HG03558 (cell line): ENCODE data around the gene NAV2.

ENCODE experiments used
- ATAC-seq: cut with Tn5 transposase; IDR thresholded peaks from one replicate; pipeline ENCODE4 v1.9.1; 2021; ENCODE audit warnings: moderate number of reproducible peaks; ENCODE audit not compliant: unreplicated experiment; ENCODE audit errors: extremely low read depth

Gene NAV2

DNA sequence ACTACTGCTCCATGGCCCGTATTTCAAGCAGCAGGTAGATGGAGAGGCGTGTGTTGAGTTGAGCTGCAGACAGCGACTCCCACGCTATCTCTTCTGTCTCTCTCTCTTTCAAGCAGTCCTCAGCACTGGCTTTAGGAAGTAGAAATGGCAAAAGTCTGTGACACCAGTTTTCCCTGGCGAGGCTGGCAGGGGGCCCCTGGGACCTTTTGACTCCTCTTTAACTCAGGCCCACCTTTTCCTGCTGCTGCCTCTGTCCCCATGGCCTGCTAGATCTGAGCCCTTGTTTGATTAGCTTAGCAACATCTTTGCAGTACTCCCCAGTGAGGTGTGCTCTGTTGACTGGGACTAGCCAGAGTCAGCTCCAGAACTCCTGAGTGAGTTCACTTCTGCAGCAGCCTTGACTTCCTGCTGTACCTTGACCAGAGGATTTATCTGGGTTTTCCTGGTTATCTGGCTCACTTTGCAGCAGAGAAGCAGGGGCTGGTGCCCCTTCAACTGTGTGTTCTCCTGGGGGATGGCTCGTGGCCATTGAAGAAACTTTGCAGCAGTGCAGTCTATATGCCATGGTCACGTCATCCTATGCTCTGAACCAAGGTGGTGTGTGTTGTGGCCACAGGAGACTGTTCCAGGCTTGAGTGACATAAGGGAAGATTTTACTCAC is 263.8 kb downstream of the NAV2 start:
- no peak for ATAC-seq

DNA sequence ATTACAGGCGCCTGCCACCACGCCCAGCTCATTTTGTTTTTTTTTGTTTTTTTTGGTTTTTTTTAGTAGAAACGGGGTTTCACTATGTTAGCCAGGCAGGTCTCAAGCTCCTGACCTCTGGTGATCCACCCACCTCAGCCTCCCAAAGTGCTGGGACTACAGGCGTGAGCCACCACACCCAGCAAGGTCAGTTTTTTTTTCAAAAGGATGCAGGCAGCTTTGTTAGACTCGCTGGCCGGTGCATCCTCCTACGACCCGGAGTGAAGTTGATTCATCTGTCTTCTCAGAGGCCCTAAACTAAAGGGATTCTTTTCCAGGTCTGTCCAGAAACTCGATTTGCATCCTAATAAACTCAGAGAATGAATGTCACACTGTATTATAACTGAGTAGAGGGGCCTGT is 265.3 kb downstream of the NAV2 start:
- ATAC-seq = no peak

DNA sequence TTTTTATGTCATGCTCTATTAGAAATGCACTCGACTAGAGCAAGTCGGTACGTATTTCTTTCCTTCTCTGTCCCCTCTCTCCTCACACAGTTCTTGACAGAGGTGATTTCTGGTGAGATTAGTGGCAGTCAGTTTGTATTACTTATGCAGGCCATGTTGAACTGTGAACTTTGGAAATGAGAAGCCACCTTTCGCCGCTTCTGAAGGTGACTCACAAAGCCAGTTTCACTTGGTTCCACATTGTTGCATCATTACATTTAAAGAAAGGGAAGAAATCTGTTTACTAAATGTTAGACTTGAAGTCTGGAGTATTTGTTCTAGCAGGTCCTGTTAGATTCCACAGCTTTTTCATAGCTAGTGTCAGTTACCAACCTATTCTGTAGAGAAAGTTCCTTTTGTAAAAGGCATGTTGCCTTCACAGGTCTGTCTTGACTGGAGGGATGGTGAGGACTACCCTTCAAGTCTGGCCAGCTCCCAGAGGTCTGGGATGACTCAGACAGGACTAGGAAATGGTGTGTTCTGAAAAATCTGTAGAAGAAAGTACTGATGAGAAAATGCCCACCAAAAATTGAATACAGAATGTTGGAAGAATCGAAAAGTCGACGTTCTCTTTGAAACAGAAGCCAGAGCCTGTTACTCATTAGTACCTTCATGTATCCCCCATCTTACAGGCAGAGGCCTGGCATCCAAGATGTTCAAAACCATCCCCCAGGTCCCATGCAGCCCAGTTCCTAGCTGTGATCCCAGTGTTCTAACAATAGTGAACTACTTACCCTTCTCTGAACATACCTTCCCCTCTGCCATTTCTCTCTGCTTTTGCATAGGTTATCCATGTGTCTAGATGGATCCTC is 266.3 kb downstream of the NAV2 start:
- ATAC-seq = peak; percentile 72

DNA sequence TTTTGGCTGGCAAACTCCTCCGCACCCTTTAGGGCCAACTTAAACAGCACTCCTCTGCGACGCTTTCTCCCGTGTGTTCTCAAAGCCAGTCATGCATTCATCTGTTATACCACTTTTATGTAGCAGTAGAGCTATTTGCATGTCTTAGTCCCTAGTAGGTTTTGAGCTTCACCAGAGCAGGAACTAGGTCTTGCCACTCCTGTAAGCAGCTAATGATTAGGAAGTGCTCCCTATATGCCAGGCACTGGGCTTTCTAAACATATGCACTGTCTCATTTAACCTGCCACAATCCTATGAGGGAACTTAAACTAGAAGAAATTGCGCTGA is 266.8 kb downstream of the NAV2 start:
- ATAC-seq = peak; percentile 69

DNA sequence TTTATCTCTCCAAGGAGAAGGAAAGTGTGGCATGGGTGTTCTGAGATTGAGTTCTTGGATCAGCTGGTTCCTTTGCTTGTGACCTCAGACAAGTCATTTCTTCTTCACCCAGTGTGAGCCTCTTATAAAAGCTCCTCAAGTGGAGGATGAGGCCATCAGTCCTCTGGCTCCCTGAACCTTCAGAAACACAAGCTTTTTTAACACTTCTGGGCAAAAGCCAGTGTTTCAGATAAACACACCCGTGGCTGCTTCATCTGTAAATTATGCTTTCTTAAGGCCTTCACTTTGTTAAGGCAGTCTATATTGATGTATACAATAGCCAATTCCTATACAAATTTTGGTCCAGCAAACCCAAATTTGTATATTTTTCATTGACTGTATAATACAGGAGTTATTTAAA is 267.8 kb downstream of the NAV2 start:
- no peak for ATAC-seq

DNA sequence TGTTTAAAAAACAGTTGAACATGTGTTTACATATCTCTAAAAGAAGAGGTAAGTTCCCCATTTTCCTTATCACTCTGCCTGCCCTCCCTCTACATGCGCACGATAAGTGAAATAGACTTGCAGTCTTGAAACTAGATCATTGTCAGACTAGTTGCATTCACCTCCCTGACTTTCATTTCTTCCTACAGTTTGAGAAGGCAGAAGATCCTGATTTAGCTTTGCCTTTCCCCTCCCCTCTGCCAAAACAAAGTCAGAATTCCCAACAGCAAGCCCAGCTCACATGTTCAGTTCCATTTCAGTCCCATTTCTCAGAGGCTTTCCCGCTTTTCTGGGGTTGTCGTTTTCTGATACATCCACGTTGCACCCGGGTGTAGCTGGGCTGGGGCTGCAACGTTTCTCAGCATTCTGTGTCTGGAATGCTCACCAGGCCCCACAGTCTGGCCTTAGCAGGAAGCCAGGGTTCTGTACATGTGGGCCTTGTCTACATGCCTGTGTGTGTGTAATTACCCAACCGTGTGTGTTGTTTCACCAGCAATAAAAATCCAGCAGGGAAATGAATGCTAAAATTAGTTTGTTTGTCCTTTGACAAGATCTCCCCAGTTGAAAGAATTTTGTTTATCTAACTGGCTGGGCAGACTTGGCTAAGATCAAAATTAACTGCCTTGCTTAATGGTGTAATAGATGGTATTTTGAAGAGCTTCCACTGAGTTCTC is 268.5 kb downstream of the NAV2 start:
- no peak for ATAC-seq

DNA sequence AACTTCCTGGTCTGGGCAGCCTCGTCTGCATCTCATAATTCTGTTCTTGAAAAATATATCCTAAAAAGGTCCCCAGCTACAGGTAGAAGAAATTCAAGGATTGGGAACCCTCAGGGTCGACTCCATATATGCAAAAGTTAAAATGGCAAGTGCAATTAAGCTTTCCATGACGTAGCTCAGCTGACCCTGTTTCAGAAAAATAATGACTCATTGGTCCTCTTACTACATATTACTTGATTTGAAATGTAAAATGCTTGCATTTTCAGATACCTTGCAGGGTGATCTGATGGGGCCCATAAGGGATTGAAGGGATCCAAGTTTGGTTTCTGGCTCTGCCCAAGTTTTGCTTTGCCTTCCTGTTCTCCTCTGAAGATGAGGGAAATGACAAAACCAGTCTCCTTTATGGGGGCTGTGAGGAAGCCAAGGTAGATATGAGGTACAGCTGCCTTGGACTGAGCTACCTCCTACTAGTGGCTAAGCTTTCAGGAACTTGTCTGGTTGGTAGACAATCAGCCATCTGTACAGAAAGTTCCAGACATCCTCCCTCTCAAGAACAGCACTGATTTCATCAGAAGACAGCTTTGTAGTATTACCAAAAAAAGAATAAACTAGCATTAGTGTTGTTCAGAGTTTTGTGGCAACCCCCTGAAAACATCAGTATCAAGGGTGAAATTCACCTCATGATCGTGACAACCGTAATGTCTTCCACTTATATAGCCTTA is 270.3 kb downstream of the NAV2 start:
- no peak for ATAC-seq

DNA sequence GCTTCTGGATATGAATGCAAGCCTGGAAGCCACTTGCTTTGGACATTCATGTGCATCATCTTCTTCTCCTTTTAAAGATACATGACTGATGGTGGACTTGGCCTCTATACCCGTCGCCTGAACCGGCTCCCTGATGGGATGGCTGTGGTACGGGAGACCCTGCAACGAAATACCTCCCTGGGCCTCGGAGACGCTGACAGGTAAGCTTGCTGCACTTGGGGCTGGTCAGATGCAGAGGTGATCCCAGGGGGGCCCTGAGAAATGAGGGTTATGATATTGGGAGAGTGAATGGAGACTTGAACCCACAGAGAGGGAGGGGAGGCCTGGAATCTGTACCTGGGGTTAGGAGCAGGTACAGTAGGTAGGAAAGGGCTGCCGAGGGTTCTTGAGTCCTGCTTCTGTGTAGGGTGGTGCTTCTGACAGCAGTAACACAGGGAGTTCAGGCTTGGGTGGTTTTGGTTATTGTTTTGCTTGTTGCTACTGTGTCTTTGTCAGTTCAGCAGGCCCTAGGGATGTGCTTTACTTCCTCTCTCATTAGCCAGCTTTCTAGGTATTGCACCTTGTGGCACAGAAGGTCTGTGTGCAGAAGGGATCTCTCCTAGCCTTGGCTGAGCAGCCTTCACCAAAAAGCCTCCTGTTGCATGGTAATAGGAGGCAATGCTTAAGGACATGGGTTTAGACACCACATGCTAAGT is 271.6 kb downstream of the NAV2 start:
- no peak for ATAC-seq

DNA sequence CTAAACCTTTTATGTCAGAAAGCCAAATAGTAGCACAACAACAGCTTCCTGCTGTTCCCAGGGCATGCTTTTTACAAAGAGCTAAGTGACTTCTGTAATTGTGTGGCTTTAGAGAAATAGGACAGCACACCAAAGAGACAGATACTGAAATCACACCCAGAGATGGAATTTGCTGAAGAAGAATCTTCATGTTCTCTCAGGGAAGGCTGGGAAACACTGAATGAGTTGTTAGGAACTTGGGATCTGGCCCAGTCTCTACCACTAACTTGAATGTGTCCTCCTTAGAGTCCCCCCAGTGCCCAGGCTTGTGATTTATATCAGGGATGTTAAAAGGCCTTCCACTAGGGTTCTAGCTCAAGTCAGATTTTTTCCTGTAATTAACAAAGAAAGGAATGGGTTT is 272.5 kb downstream of the NAV2 start:
- no peak for ATAC-seq

DNA sequence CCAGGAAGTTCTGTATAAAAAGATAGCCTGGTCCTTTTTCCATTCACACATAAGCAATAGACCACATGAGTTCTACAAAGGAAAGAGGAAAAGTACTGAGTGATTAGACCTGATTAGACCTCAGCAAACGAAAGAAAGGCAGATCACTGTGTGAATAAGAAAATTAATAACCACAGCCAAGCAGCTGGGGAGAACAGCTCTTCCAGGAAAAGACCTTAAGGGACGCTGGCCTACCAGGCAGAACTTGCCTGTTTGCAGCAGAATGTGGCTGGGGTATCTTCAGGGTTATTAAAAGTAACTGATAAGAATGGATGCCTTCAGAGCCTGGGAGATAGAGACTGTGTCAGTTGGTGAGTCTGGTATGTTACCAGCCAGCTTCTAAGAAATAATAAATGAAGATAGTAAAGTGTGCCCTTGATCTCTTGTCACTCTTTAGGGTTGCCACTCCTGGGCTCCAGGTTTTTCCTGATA is 274.7 kb downstream of the NAV2 start:
- no peak for ATAC-seq

DNA sequence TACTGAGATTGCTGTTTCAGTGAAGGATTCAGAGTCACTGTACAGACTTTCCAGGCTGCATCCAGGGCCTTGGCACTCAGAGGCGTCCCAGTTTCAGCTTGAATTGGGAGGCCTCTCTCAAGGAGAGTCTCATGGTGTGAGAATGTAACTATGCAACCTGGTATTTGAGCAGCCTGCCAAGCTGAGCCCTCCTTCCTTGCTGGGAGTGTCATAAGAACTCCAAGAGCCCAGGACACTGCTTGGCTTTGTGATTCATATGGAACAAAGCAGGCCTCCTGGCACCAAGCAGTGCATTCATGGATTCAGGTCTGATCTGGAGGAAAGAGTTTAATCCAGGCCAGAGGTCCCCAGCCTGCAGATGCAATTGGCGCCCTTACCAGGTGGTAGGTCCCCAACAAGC is 276.0 kb downstream of the NAV2 start:
- no peak for ATAC-seq

DNA sequence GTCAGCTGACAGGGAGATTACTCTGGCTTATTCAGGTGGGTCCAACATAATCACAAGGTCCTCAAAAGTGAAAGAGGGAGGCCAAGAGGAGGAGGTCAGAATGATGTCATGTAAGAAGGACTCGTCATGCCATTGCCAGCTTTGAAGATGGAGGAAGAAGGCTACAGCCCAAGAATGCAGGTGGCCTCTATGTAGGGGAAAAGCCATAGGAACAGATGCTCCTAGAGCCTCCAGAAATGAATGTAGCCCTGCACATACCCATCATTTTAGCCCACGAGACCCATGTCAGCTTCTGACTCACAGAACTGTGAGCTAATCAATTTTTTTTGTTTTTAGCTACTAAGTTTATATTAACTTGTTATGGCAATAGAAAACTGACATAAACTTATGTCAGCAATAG is 276.6 kb downstream of the NAV2 start:
- no peak for ATAC-seq

DNA sequence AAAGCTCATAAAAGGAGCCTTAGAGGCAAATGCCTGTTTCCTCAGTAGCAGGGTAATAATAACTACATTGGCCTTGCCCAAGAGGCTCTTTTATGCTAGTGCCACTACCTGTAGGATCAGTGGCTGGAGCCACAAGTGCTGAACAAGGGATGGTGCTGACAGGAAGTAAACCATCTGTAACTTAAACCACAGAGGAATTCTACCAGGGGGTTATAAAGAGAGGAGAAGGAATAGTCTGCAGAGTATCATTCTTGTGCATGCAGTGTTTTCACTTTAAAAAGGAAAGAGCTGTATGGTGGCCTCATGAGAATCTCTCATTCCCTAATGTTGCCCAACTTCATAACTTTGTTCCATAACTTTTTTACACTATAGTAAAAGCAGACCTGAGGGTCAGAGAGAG is 279.5 kb downstream of the NAV2 start:
- no peak for ATAC-seq

DNA sequence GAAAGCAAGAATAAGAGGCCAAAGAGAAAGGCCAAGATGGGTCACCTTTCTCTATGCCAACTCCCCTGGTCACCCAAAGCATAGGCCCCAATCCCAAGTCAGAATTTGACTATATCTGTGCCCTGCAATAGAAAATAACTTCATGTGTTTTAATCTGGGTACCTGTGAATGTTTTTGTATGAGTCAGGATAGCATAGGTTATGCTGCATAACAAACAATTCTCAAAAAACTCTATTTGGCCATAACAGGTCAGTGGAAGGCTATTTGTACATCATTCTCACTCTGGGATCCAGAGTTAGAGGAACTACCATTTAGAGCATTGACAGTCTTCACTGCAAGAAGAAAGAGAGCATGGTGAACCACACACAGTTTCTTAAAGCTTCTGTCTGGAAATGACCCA is 280.4 kb downstream of the NAV2 start:
- ATAC-seq = no peak

DNA sequence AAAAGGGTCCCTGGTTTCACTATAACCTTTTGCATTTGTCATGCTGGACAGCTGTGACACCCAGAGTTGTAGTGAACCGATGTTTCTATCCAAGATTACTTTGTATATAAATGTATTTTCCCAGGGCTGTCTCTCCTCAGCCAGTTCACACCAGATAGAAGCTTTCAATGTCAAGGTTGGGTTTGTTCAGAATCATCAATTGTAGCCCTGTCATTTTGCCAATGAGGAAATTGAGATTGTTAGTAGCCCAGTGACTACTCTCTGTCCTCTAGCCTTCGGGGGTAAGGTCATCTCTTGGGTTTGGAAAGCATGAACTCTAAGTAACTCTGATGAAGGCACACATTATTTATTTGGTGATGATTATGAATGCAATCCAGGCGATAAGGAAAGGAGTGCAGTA is 282.0 kb downstream of the NAV2 start:
- no peak for ATAC-seq

DNA sequence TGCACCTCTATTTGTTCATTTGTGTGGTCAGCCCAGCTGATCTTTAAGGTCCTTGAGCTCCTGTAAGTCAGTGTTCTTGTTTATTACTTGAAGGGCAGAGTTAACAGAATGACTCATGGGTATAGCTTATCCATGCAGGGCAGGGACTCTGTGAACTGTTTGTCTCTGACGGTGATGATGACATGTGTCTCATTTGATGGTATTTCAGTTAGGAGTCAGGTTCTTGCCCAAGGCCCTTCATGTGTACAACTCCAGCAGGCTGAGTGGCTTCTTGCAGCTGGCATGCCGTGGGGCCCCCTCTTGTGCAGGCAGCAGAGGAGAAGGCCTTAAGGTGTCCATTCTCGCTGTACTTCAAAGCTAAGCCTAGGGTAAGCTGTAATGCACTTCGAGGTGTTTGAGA is 282.5 kb downstream of the NAV2 start:
- no peak for ATAC-seq

DNA sequence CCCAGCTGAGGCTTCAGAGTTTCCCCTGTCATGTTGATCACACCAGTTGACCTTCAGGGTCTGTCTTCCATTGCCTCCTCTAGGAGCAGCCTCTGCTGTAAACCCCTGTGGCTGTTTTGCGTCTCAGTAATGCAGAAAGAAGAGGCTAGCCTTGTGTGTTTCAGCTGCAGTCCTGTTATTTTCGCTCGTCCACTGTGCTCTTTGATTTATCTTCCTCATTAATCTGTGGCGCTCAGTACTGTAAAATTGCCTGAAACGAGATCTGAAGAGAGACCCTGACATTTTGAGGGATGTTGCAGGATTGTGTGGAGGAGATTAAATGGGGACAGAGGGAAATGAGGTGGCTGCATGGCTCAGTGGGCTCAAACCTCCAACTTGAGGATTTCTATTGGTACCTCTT is 283.9 kb downstream of the NAV2 start:
- no peak for ATAC-seq

DNA sequence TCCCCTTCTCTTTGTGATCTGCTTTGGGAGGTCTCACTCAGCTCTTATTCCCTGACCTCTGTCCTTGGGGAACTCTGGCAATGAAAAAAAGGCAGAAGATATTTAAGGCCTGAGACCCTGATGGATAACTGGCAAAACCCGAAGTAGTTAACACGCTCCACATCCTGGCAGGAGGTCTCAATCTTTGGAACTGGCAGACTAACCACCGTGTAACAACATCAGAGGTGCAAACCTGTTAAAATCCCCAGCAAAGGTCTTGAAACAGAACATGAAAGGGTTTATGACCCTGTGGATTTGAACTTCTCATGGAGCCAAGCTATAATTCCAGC is 287.3 kb downstream of the NAV2 start:
- no peak for ATAC-seq

DNA sequence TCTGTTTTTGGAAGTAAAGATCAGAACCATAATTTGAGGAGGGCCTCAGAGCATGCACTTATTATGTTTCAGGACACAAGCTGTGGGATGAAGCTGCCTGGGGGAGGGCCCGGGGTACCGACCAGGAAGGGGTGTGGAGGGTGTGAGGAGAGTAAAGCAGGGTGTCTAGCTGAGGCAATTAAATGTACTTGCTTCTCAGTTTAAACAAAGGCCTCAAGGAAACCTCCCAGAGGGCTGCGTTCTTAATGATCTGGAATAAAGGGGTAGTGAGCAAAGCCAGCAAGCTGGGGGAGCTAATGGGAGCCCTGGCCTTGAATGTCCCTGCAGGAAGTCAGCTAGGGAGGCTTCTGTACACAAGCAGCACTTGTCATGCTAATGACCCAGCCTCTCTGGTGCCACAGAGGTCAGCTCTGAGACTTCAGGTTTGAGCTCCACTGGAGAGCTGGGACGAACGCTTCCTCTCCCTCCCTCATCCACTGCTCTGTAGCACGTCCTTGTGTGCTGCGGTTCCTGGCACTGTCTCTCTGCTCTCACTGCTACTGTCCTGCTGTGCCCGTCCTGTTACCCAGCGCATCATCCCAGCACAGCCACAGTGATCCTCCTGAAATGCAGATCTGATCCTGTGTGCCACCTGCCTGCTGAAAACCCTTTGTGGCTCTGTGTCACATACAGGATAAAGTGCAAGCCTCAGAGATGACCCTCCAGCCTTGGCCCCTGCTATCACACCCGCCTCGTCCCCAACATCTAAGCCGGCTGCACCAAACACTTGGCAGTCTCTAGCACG is 287.9 kb downstream of the NAV2 start:
- ATAC-seq = no peak
